A673 (cell line): Measurements from ENCODE around the gene RNF25. TPM values are rescaled to one million over a fixed set of nuclear protein-coding genes. Genes with fewer than 3 reads are reported as not detected.

Experiments used
- BruUV-seq: library from RNA; stranded (reverse); fragments of 400-500 nt; replicated peaks from 2 replicates; lab custom pipeline; 2021; lab: Mats Ljungman, UMichigan
- CTCF ChIA-PET: fragments of 300-600 bp; sonication (Branson Sonifier 250); formaldehyde crosslinking; loops from one replicate; lab custom pipeline; 2022; ENCODE audit warnings: antibody characterized with exemption; lab: Charles Lee
- POLR2A ChIA-PET: fragments of 300-600 bp; sonication (Branson Sonifier 250); formaldehyde crosslinking; loops from one replicate; lab custom pipeline; 2022; ENCODE audit warnings: antibody characterized with exemption; ENCODE audit not compliant: low non-redundant PET; lab: Charles Lee
- DNase-seq: peaks from one replicate; pipeline ENCODE4 v3.0.0-alpha.2; 2015; ENCODE audit warnings: low spot score
- H3K27ac ChIP-seq: fragments of 200-600 bp; sonication (generic); 2 replicates; pipeline ENCODE4 v1.5.1; 2016; ENCODE audit warnings: mixed run types, low read depth, mild to moderate bottlenecking, mixed read lengths, antibody characterized with exemption, low read length; ENCODE audit not compliant: poor library complexity, severe bottlenecking
- H3K27me3 ChIP-seq: fragments of 200-600 bp; sonication (generic); replicated peaks from 2 replicates; pipeline ENCODE4 v1.6.1; 2017; ENCODE audit warnings: mixed run types, low read depth, mild to moderate bottlenecking, mixed read lengths, antibody characterized with exemption, low read length; ENCODE audit not compliant: insufficient read depth, poor library complexity
- H3K36me3 ChIP-seq: fragments of 200-600 bp; sonication (generic); 2 replicates; pipeline ENCODE4 v1.6.1; 2016; ENCODE audit warnings: mixed run types, mild to moderate bottlenecking, mixed read lengths, antibody characterized with exemption, low read length; ENCODE audit not compliant: insufficient read depth, poor library complexity, severe bottlenecking
- H3K4me1 ChIP-seq: fragments of 200-600 bp; sonication (generic); 2 replicates; pipeline ENCODE4 v1.6.1; 2017; ENCODE audit warnings: mixed run types, mild to moderate bottlenecking, mixed read lengths, antibody characterized with exemption, low read length; ENCODE audit not compliant: insufficient read depth, poor library complexity, severe bottlenecking
- H3K4me3 ChIP-seq: fragments of 200-600 bp; sonication (generic); 2 replicates; pipeline ENCODE4 v1.5.1; 2016; ENCODE audit warnings: low read depth, mixed run types, mild to moderate bottlenecking, mixed read lengths, low read length; ENCODE audit not compliant: poor library complexity, severe bottlenecking
- H3K9me3 ChIP-seq: fragments of 200-600 bp; sonication (generic); 2 replicates; pipeline ENCODE4 v1.6.1; 2016; ENCODE audit warnings: mixed run types, low read depth, mild to moderate bottlenecking, mixed read lengths, antibody characterized with exemption, low read length; ENCODE audit not compliant: poor library complexity, severe bottlenecking
- EZH2 ChIP-seq: fragments of 200-600 bp; sonication (generic); IDR thresholded peaks from 2 replicates; pipeline ENCODE4 v1.6.1; 2017; ENCODE audit warnings: borderline replicate concordance, low read depth, mild to moderate bottlenecking, mixed read lengths, antibody characterized with exemption, low read length; ENCODE audit not compliant: poor library complexity, severe bottlenecking
- intact Hi-C: fragments of 100-400 bp; cut with micrococcal nuclease; formaldehyde crosslinking; loops from one replicate; pipeline ENCODE4 v1.10.0; 2022; ENCODE audit not compliant: unreplicated experiment
- total RNA-seq: library from RNA; stranded (reverse); gene quantifications from 2 replicates; pipeline ENCODE4 v1.2.3, GENCODE V29; 2021
- TF ChIP-seq, protein P1 (sequence below): fragments of 300-800, 200-600 bp; sonication (generic); conservative IDR thresholded peaks from 2 replicates; pipeline ENCODE4 v1.5.1; 2017; ENCODE audit warnings: low read depth, mild to moderate bottlenecking, antibody characterized with exemption, low read length, moderate library complexity, mixed read lengths

RNF25 gene
- total RNA-seq, 1 experiment from 2014 or later: 39.4 TPM

DNA sequence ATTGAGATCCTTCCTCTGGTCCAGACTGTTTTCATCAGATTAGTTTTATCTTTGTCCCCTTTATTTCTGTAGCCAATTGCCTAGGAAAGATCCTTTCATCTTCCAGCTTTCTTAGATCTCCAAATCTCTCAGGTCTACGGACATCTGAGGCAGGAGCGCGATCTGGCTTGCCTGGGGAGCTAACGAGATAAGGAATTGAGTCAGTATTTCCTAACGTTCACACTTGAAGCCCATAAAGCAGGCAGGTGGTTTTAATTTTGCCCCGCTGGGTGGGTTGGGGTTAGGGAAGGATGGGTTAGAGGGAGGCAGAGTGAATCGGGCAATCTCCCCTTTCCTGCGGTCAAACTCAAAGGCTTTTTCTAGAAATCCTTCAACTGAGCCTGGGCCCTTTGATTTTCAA, 38.1 kb upstream of the RNF25 start:
- no peak for DNase-seq
- Histone ChIP-seq H3K27me3 (no peaks in the 10 kb centered on the region), H3K4me1 (peaks cover 14% of the 10 kb centered on the region), H3K4me3 (no peak overlapping the region), H3K9me3 (no peaks in the 10 kb centered on the region), H3K27ac (no peak overlapping the region), H3K36me3 (peaks cover under 1% of the 10 kb centered on the region)
- TF ChIP-seq, protein P1, sequence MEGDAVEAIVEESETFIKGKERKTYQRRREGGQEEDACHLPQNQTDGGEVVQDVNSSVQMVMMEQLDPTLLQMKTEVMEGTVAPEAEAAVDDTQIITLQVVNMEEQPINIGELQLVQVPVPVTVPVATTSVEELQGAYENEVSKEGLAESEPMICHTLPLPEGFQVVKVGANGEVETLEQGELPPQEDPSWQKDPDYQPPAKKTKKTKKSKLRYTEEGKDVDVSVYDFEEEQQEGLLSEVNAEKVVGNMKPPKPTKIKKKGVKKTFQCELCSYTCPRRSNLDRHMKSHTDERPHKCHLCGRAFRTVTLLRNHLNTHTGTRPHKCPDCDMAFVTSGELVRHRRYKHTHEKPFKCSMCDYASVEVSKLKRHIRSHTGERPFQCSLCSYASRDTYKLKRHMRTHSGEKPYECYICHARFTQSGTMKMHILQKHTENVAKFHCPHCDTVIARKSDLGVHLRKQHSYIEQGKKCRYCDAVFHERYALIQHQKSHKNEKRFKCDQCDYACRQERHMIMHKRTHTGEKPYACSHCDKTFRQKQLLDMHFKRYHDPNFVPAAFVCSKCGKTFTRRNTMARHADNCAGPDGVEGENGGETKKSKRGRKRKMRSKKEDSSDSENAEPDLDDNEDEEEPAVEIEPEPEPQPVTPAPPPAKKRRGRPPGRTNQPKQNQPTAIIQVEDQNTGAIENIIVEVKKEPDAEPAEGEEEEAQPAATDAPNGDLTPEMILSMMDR: no peak
- TF ChIP-seq EZH2: no peak
- ChIA-PET POLR2A (interaction anchor here (0.7 to 1.3 kb wide), 2 partner anchors 37 to 50 kb away, joined by 3 to 4 read pairs; partner anchors contain the start of genes BCS1L and ZNF142), CTCF (interaction anchor here (0.6 to 1.6 kb wide), 3 partner anchors 8 to 427 kb away, joined by 3 to 9 read pairs (median 5); no protein-coding TSS in a partner anchor)
- intact Hi-C loops: no loop called here
- no TSS peak for BruUV-seq

DNA sequence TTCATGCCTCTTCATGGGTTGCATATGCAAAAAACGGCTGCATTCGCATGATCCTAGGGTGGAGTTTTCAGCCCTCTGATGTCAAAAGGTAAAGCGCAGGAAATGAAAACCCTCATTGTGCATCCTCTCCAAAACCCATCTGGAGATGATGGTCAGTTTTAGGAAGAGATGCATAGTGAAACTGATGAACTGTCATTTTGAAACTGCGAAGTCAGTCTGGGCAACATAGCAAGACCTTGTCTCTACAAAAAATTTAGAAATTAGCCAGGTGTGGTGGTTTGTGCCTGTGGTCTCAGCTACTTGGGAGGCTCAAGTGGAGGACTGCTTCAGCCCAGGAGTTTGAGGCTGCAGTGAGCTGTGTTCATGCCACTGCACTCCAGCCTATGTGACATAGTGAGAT, 36.3 kb upstream of the RNF25 start:
- TF ChIP-seq, protein P1: no peak
- TF ChIP-seq EZH2: no peak
- Histone ChIP-seq H3K36me3 (no peaks in the 10 kb centered on the region), H3K9me3 (no peaks in the 10 kb centered on the region), H3K27me3 (no peaks in the 10 kb centered on the region), H3K4me3 (no peak overlapping the region), H3K27ac (no peak overlapping the region), H3K4me1 (peaks cover 6% of the 10 kb centered on the region)
- POLR2A ChIA-PET: no interaction called here
- BruUV-seq: no TSS peak
- no peak for DNase-seq
- intact Hi-C loops: no loop called here
- CTCF ChIA-PET: interaction anchor here (1.2 kb wide), 1 partner anchor 21 kb away, joined by 3 read pairs; no protein-coding TSS in a partner anchor

DNA sequence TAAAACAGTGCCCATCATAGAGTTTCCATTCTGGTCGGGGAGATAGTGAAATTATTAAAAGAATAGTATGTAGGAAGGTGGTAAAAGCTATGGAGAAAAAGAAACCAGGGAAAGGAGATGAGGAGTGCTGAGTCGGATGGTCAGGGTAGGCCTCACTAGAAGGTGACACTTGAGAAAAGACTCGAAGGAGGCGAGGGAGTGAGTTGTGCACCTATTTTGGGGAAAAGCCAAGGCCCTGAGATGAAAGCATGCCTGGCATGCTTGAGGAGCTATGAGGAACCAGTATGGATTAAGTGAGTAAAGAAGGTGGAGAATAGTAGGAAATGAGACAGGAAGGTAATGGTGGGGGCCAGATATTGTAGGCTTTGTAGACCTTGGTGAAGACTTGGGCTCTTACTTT, 31.5 kb upstream of the RNF25 start:
- Histone ChIP-seq H3K36me3 (peaks cover 5% of the 10 kb centered on the region), H3K4me1 (no peaks in the 10 kb centered on the region), H3K27ac (no peak overlapping the region), H3K9me3 (no peaks in the 10 kb centered on the region), H3K27me3 (no peaks in the 10 kb centered on the region), H3K4me3 (no peak overlapping the region)
- DNase-seq: no peak
- intact Hi-C loops: no loop called here
- CTCF ChIA-PET: no interaction called here
- TF ChIP-seq, protein P1: no peak
- no peak for TF ChIP-seq EZH2
- BruUV-seq: no TSS peak
- POLR2A ChIA-PET: no interaction called here
